Panc1 (cell line): ENCODE measurements around the gene HIPK4.

Experiments used
- CTCF ChIP-seq: fragments of 450-650 bp; IDR thresholded peaks from 2 replicates; pipeline ENCODE4 v1.5.1; 2017; ENCODE audit warnings: mild to moderate bottlenecking
- POLR2AphosphoS5 ChIP-seq: IDR thresholded peaks from 2 replicates; pipeline ENCODE4 v1.6.1; 2012; ENCODE audit warnings: mild to moderate bottlenecking, low read depth, low read length, moderate library complexity
- REST ChIP-seq, 2 experiments: IDR thresholded peaks; 2 replicates each; pipeline ENCODE4 v1.6.1; 2011 to 2012; ENCODE audit warnings: low read depth in 2 of 2, control low read depth in 1 of 2, low read length in 1 of 2, mild to moderate bottlenecking in 1 of 2, moderate library complexity in 1 of 2; ENCODE audit not compliant: insufficient read depth in 1 of 2

GRCh38 chr19:40344422-40344821 lies 45.6 kb downstream of the HIPK4 start:
- TF ChIP-seq POLR2AphosphoS5 (no peak), CTCF (no peak), REST (IDR thresholded peaks at IDR 0.05; ENCODE audit: insufficient read depth in 1 of 2, low read depth in 2 of 2, low read length in 1 of 2) (no peak)
